NCI-H1092 (cell line): ENCODE data around the gene FGR.
A peak's percentile ranks its signal among the peaks of the same experiment; 100 is the strongest.

ENCODE experiments used
- DNase-seq: peaks from one replicate; lab custom pipeline; 2025; lab: John Stamatoyannopoulos, UW

The FGR gene

DNA sequence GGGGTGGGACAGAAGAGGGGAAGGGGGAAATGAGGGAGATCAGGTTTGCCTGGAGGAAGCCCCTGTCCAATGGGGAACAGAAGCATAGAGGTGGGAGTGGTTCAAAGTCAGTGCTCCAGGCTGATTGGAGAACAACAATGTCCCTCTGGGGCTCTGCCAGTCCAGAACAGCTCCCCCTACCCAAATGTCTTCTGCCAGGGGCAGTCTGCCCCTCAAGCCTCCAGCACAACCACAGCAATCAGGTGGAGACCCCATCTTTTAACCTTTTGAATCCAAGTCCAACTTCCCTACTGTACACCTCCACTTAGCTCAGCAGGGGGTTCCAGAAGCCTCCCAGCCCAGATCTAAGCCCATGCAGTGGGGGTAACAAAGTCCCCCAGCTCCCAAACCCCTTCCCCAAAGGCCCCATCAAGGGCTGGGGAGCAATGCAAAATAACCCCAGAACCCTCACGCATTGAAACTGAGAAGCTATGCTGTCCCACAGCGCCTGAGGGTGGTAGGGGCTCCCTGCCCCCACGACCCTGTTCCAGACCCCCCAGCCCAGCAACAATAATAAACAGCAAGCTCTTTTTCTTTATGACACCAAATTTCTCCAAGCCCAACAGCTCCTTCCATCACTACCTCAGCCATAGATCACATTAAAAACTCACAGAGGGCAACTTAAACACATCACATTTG, 34.3 kb downstream of the FGR start:
- DNase-seq: no peak

DNA sequence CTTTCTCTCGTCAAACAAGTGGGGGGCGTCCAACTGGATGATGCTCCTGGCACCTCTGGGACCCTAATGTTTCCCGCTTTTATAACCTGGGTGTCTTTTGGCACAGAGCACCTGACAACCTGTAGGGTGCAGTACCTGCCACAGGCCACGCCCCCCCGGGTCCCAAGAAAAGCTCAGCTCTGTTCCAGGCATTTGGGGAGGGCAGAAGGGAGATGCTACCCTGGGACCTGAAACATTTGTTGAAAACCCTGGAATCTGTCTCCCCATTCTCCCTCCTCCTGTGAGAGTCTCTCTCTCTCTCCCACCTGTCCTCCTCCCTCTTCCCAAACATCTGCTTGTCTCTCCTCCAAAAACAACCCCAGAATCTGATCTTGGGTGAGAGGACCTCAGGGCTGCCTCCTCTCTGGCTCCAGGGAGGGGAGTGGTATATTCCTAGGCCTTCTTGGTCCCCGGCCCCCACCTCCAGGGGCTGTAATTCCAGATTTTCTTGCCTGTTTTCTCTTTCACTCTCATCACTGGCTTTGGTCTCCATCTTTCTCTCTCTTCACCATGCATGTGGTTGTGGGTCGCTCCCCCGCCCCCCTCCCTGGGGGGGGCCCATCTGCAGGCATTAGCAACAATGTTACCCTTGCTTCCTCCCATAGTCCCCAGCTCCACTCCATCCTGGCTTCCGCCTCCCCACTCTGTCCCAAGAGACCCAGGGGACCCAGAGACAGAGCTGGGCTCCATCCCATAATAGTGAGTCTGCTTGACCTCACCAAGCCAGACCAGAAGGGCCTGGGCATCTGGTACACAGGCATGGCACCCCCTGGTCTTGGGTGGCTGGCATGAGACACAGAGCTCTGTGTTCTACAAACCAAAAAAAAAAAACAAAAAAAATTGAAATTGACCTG, 35.1 kb downstream of the FGR start:
- DNase-seq: no peak

DNA sequence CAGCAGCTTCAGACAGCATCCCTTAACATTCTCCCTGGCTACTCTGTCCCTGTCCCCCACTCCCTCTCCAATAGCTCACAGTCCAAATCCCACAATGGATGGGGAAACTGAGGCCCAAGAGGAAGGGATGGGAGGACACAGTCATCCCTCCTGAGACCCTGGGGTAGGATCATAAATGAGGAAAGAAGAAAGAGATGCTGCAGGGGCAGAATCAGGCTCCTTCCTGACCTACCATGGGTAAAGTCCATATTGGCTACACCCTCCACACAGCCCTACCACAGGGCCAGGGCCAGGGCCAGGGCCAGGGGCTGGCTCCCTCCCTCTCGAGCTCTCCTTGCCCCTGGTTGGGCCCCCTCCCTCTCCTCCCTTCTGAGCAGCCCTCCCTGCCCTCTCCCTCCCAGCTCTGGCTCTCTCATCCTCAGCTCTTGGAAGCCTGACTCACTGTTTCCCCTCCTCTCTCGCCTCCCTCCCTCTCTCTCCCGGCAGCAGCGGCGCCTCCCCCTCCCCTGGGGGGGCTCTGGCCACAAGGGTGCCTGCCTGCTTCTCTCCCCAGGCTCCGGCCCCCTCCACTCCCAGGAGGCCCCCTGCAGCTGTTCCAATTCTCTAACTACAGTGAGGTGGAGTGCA, 36.0 kb downstream of the FGR start:
- DNase-seq: no peak

GRCh38 chr1:27598295-27598687, 36.7 kb downstream of the FGR start:
- no peak for DNase-seq

- DNase-seq: no peak
Measured at GRCh38 chr1:27597516-27598294, 37.3 kb downstream of the FGR start.

GRCh38 chr1:27596986-27597385, 38.0 kb downstream of the FGR start:
- DNase-seq: no peak

GRCh38 chr1:27596261-27596660, 38.7 kb downstream of the FGR start:
- no peak for DNase-seq

DNA sequence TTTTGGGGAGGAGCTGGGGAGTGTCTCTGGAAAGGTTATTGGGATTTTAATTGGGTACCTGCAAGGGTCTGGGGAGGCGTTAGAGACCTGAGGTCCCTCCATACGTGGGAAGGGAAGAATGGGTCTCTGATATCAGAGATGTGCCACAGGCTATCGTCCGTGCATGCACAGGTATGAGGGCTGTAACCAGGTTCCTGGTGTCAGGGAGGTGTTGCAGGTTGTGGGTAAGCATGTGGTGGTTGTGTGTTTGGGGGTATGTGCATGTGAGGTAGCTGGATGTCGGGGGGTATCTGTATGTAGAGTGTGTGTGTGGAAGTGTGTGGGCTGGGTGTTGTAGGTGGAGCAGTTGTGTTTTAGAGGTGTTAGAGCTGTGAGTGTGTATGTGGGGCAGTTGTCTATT, 39.4 kb downstream of the FGR start:
- DNase-seq: no peak

GRCh38 chr1:27594564-27595510, 40.1 kb downstream of the FGR start:
- no peak for DNase-seq

DNA sequence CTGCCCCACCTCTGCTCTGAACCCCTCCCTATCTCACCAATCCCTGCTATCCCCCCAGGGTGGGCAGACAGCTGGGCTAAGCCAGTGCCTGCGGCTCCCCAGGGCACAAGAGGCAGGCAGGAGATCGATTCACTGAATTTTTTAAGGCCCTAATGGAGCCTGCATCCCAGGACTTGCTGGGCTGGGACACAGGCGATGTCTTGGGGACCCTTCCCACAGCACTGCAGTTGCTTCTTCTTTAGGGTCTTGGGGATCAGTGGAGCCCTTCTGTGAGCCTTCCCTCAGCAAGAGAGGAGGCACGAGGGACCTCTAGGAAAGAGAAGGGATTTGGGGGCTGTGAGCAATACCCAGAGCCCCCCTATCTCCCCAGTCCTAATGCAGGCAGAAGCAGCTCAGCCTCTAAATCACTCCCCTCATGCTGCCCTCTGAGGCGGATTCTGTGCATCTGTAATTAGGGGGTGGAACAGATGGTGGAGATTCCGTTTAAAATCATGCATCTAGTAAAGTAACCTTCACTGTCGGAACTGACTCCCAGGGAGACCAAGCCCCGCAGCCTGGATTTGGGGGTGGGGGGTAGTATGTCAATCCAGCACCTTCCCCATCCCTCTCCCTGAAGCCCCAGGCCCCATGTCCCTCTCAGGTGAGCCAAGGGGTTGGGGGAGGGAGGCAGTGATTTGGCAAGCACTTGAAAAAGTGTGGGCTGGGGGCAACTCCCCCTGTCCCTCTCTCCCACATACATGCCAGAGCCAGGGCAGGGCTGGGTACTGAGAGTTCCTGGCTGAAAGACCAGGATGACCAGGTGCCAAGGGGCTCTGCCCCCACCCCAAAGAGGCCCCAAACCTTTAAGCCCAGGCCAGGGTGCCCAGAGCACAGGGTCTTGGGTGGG, 41.1 kb downstream of the FGR start:
- DNase-seq: no peak

GRCh38 chr1:27592931-27593677, 41.9 kb downstream of the FGR start:
- no peak for DNase-seq

GRCh38 chr1:27592232-27592930, 42.6 kb downstream of the FGR start:
- no peak for DNase-seq

DNA sequence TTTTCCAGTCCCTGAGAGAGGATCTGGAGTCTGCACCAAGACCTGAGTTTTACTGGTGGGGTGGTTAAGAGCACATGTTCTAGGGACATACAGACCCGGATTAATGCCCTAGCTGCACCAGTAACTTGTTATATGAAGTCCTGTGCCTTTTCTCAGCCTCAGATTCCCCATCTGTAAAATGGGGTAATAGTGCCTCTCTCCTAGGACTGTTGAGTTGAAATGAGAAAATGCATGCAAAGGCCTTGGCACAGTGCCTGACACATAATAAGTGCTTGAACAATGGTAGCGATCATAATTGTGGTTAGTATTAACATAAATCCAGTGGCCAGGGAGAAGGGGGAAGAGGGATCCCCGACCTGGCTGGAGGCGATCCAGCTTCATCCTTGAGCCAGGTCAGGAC, 43.4 kb downstream of the FGR start:
- peak; percentile 28 for DNase-seq

GRCh38 chr1:27590917-27591508, 44.0 kb downstream of the FGR start:
- DNase-seq: no peak

DNA sequence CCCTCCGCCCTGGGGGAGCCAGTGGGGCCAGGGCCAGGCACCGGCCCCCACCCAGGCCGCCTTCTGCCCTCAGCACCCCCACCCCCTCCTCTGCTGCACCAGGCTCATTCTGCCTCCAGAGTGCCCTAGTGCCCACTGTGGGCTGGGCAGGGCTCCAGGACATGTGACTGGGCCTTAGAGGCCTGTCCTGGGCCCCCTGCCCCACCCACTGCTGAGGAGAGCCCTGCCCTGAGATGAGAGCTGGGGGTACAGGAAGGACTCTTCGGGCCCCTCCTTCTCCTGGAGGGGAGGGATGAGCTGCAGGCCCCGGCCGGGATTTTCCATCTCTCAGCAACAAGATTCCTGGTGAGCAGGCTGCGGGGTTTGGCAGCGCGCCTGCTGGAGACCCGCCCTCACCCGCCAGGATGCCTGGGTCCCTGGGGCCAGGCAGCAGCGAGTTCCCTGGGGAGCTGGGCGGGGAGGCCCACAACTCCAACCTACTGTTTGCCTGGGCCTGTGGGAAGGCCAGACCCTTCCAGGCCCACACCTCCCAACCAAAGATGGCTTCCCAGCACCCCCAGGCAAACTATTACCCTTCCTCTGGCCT, 45.1 kb downstream of the FGR start:
- DNase-seq: peak; percentile 55

GRCh38 chr1:27589441-27589840, 45.5 kb downstream of the FGR start:
- no peak for DNase-seq

GRCh38 chr1:27588256-27589232, 46.4 kb downstream of the FGR start:
- DNase-seq: no peak
